SK-N-SH treated with all-trans-retinoic acid at 6 μM for 48 hours (cell line): ENCODE data around the gene PSMC3IP.

Source experiments
- ATAC-seq: fragments of 200-7000 bp; cut with Tn5 transposase; 3 replicates; pipeline ENCODE4 v1.9.1; 2020; ENCODE audit warnings: mild to moderate bottlenecking, moderate library complexity
- ARNTL ChIP-seq: fragments of 450-650 bp; formaldehyde crosslinking; IDR thresholded peaks from 2 replicates; pipeline ENCODE4 v1.5.0; 2020; ENCODE audit warnings: low read depth, mild to moderate bottlenecking, moderate library complexity, borderline replicate concordance
- BACH2 ChIP-seq: fragments of 250-450 bp; sonication (Bioruptor Pico); IDR thresholded peaks from 2 replicates; pipeline ENCODE4 v1.9.0; 2021; ENCODE audit warnings: mild to moderate bottlenecking, borderline replicate concordance
- CREB5 ChIP-seq: fragments of 250-450 bp; sonication (Bioruptor Pico); IDR thresholded peaks from 2 replicates; pipeline ENCODE4 v1.5.1; 2020; ENCODE audit warnings: low read depth, mild to moderate bottlenecking, moderate library complexity
- CSDC2 ChIP-seq: fragments of 250-450 bp; sonication (Bioruptor Pico); IDR thresholded peaks from 2 replicates; pipeline ENCODE4 v1.5.0; 2020; ENCODE audit warnings: mild to moderate bottlenecking, moderate library complexity
- CSRNP3 ChIP-seq: fragments of 250-450 bp; sonication (Bioruptor Pico); IDR thresholded peaks from 2 replicates; pipeline ENCODE4 v1.5.1; 2021; ENCODE audit warnings: mild to moderate bottlenecking, moderate library complexity
- ESRRG ChIP-seq: fragments of 250-450 bp; sonication (Bioruptor Pico); IDR thresholded peaks from 2 replicates; pipeline ENCODE4 v1.6.1; 2021; ENCODE audit warnings: mild to moderate bottlenecking
- GLIS3 ChIP-seq: fragments of 250-450 bp; sonication (Bioruptor Pico); IDR thresholded peaks from 2 replicates; pipeline ENCODE4 v1.5.0; 2020; ENCODE audit warnings: mild to moderate bottlenecking, moderate library complexity
- OSR1 ChIP-seq: fragments of 250-450 bp; sonication (Bioruptor Pico); IDR thresholded peaks from 2 replicates; pipeline ENCODE4 v1.8.0; 2022; ENCODE audit warnings: moderate library complexity, mild to moderate bottlenecking, inconsistent platforms
- PATZ1 ChIP-seq: fragments of 250-450 bp; sonication (Bioruptor Pico); IDR thresholded peaks from 2 replicates; pipeline ENCODE4 v1.8.0; 2020; ENCODE audit warnings: mild to moderate bottlenecking, moderate library complexity, borderline replicate concordance
- POU6F1 ChIP-seq: fragments of 250-450 bp; sonication (Bioruptor Pico); IDR thresholded peaks from 2 replicates; pipeline ENCODE4 v1.8.0; 2021; ENCODE audit warnings: low read depth, mild to moderate bottlenecking, moderate library complexity, borderline replicate concordance
- PPARA ChIP-seq: fragments of 250-450 bp; sonication (Bioruptor Pico); IDR thresholded peaks from 2 replicates; pipeline ENCODE4 v1.5.0; 2020; ENCODE audit warnings: mild to moderate bottlenecking, borderline replicate concordance
- RARB ChIP-seq: fragments of 250-450 bp; sonication (Bioruptor Pico); IDR thresholded peaks from 2 replicates; pipeline ENCODE4 v1.8.0; 2021; ENCODE audit warnings: mild to moderate bottlenecking, moderate library complexity
- SNAI2 ChIP-seq: fragments of 250-450 bp; sonication (Bioruptor Pico); IDR thresholded peaks from 2 replicates; pipeline ENCODE4 v1.5.0; 2020; ENCODE audit warnings: mild to moderate bottlenecking, moderate library complexity
- TCF4 ChIP-seq: fragments of 250-450 bp; sonication (Bioruptor Pico); IDR thresholded peaks from 2 replicates; pipeline ENCODE4 v1.8.0; 2021; ENCODE audit warnings: mild to moderate bottlenecking, moderate library complexity, borderline replicate concordance
- TOX ChIP-seq: fragments of 250-450 bp; sonication (Bioruptor Pico); IDR thresholded peaks from 2 replicates; pipeline ENCODE4 v1.8.0; 2021; ENCODE audit warnings: mild to moderate bottlenecking, moderate library complexity, borderline replicate concordance
- TSHZ2 ChIP-seq: fragments of 250-450 bp; sonication (Bioruptor Pico); IDR thresholded peaks from 2 replicates; pipeline ENCODE4 v1.5.0; 2020; ENCODE audit warnings: mild to moderate bottlenecking, moderate library complexity
- ZC3H10 ChIP-seq: fragments of 250-450 bp; sonication (Bioruptor Pico); IDR thresholded peaks from 2 replicates; pipeline ENCODE4 v1.5.1; 2021; ENCODE audit warnings: mild to moderate bottlenecking, moderate library complexity
- ZFP3 ChIP-seq: fragments of 250-450 bp; sonication (Bioruptor Pico); IDR thresholded peaks from 2 replicates; pipeline ENCODE4 v1.5.0; 2020; ENCODE audit warnings: mild to moderate bottlenecking, moderate library complexity
- ZNF565 ChIP-seq: fragments of 450-650 bp; formaldehyde crosslinking; conservative IDR thresholded peaks from 2 replicates; pipeline ENCODE4 v1.5.0; 2020; ENCODE audit warnings: low read depth, mild to moderate bottlenecking, moderate library complexity
- ZNF70 ChIP-seq: fragments of 450-650 bp; formaldehyde crosslinking; IDR thresholded peaks from 2 replicates; pipeline ENCODE4 v1.5.0; 2020; ENCODE audit warnings: mild to moderate bottlenecking, moderate library complexity
- ZNF8 ChIP-seq: fragments of 450-650 bp; formaldehyde crosslinking; IDR thresholded peaks from 2 replicates; pipeline ENCODE4 v1.5.0; 2020; ENCODE audit warnings: mild to moderate bottlenecking, moderate library complexity

Gene PSMC3IP

GRCh38 chr17:42527932-42528331, 49.6 kb downstream of the PSMC3IP start:
- TF ChIP-seq ZNF70 (CRISPR knock-in tag) = no peak
- TF ChIP-seq ARNTL (CRISPR knock-in tag) = no peak
- no peak for TF ChIP-seq CSDC2 (CRISPR knock-in tag)
- TF ChIP-seq CREB5 (CRISPR knock-in tag) = no peak
- TF ChIP-seq TCF4 (CRISPR knock-in tag) = no peak
- no peak for TF ChIP-seq BACH2 (CRISPR knock-in tag)
- TF ChIP-seq GLIS3 (CRISPR knock-in tag) = no peak
- no peak for TF ChIP-seq SNAI2 (CRISPR knock-in tag)
- no peak for TF ChIP-seq TSHZ2 (CRISPR knock-in tag)
- no peak for TF ChIP-seq POU6F1 (CRISPR knock-in tag)
- TF ChIP-seq ZFP3 (CRISPR knock-in tag) = no peak
- no peak for TF ChIP-seq PATZ1
- no peak for TF ChIP-seq ZNF8
- ATAC-seq = no peak

- peak; percentile 25; the same call in 2 of the 3 replicates for ATAC-seq
- TF ChIP-seq ZNF565 (CRISPR knock-in tag) = no peak
- no peak for TF ChIP-seq CSRNP3 (CRISPR knock-in tag)
- no peak for TF ChIP-seq TOX (CRISPR knock-in tag)
- TF ChIP-seq TCF4 (CRISPR knock-in tag) = no peak
- TF ChIP-seq BACH2 (CRISPR knock-in tag) = no peak
- no peak for TF ChIP-seq ZNF8
- no peak for TF ChIP-seq PATZ1
- TF ChIP-seq RARB (CRISPR knock-in tag) = no peak
- no peak for TF ChIP-seq ESRRG (CRISPR knock-in tag)
- TF ChIP-seq POU6F1 (CRISPR knock-in tag) = no peak
- TF ChIP-seq TSHZ2 (CRISPR knock-in tag) = no peak
- no peak for TF ChIP-seq PPARA (CRISPR knock-in tag)
- TF ChIP-seq ARNTL (CRISPR knock-in tag) = no peak
- TF ChIP-seq SNAI2 (CRISPR knock-in tag) = no peak
- TF ChIP-seq ZC3H10 (CRISPR knock-in tag) = no peak
- no peak for TF ChIP-seq CSDC2 (CRISPR knock-in tag)
- TF ChIP-seq OSR1 (CRISPR knock-in tag) = no peak
Measured at GRCh38 chr17:42526031-42526444, 51.5 kb downstream of the PSMC3IP start.
